Body of pancreas (tissue), 4 donors: Measurements from ENCODE around the gene ANKRD11.

Experiments
- POLR2A ChIP-seq, 3 donors: fragments of 450-650 bp; IDR thresholded peaks; one replicate each; pipeline ENCODE4 v1.6.1; 2016; ENCODE audit warnings: antibody characterized with exemption in 3 of 3, mild to moderate bottlenecking in 2 of 3
- TF ChIP-seq, protein P1 (sequence below), 7 experiments: fragments of 450-650 bp in 4 of 7; fragments of 200-600 bp in 3 of 7; sonication (generic) in 3 of 7; IDR thresholded peaks; one replicate each; pipeline ENCODE4 v1.5.1; 2016 to 2019; ENCODE audit warnings: antibody characterized with exemption in 7 of 7

DNA sequence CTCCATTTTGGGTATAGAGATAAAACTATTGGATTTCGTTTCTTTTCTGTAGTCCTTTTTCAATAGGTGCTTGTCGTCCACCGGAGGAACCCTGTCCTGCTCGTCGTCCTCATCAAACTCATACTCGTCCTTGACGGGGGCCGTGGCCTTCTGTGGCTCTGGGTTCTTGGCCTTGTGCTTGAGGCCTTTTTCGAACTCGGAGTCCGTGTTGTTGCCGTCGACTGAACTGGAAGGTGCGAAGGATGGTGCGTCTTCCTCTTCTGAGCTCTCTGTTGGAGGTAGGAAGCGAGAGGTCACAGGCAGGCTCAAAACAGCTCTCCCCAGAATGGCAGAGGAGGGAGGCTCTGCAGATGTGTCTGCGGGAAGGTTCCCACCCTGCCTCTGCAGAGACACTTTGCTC, 205.0 kb downstream of the ANKRD11 start:
- TF ChIP-seq, protein P1, sequence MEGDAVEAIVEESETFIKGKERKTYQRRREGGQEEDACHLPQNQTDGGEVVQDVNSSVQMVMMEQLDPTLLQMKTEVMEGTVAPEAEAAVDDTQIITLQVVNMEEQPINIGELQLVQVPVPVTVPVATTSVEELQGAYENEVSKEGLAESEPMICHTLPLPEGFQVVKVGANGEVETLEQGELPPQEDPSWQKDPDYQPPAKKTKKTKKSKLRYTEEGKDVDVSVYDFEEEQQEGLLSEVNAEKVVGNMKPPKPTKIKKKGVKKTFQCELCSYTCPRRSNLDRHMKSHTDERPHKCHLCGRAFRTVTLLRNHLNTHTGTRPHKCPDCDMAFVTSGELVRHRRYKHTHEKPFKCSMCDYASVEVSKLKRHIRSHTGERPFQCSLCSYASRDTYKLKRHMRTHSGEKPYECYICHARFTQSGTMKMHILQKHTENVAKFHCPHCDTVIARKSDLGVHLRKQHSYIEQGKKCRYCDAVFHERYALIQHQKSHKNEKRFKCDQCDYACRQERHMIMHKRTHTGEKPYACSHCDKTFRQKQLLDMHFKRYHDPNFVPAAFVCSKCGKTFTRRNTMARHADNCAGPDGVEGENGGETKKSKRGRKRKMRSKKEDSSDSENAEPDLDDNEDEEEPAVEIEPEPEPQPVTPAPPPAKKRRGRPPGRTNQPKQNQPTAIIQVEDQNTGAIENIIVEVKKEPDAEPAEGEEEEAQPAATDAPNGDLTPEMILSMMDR (IDR thresholded peaks at IDR 0.05): no peak
- TF ChIP-seq POLR2A (IDR thresholded peaks at IDR 0.05): no peak
